NCI-H1694 treated with DMSO at 0.1 percent for 48 hours (cell line): ENCODE measurements around the gene CNGA2.

Experiments used
- DNase-seq: peaks from one replicate; lab custom pipeline; 2025; lab: John Stamatoyannopoulos, UW

Gene CNGA2

GRCh38 chrX:151753313-151754046, 18.9 kb downstream of the CNGA2 start:
- DNase-seq = peak; percentile 12

GRCh38 chrX:151754047-151754429, 19.5 kb downstream of the CNGA2 start:
- no peak for DNase-seq

DNA sequence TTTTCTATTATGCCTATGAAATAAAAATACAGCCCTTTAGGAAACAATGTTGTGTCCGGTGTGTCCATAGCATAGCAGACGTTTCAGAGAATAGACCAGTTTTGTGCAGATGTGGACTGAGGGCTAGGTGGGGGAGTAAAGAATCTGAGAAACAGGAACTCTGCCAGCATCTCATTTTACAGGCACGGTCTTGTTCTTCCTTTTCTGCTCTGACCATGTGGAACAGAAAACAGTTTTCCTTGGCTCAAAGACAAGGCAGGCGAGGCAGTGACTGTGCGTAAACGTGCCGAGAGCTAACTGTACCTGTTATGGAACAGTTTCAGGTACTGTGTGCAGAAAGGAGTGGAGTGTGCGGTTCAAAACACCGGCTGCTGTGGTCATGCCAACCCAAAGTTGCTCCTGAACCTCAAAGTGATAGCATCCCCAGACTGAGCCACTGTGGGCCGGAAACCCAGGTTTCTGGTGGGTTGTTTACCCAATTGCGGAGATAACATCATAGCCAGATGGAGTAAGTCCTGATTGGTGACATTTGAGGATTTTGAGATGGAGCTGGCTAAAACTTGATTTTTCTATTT, 20.2 kb downstream of the CNGA2 start:
- no peak for DNase-seq

DNA sequence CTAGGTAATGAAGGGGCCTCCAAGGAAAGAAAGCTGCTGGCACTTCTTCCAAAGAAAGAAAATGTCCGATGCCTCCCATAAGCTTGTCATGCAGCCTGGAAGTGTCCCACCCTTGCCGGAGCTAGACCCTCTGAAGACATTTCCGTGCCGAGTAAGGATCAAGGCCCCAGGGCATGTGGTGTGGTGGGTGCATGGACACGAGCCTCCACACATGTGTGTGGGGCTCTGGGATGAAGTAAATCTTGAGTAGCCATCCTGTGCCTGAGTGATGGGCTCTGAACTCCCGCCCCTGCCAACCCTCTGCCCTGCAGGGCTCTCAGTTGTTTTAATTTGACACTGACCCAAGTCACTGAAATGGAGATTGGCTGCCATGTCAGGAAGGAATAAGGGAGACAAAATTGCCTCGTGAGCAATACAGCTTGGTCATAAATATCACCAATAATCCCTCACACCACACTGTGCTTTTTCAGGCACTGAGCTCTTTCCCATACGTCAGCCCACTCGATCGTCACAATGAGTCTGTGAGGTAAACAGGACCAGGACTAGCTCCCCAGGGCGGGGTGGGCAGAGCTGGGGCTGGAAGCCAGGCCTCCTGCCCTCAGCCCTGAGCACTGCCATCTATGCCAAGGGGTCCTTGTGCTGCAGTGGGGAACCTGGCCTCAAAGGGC, 24.6 kb downstream of the CNGA2 start:
- DNase-seq = no peak

DNA sequence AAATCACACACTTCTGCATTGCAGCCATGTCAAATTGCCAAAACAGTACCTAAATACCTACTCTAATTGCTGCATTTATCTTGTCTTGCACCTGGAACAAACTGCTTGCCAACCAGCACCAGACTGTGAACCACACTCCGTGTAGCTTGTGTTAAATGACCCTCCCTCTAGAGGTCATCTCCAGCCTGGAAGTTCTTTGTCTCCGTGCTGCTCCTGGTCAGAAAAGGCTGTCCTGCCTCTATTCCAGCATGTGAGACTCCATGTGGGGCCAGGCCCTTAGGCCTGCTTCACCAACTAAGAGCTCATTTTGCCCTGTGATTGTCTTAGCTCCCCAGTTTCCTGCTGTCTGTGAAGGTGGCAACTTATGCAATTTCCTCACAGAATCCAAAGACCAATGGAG, 28.3 kb downstream of the CNGA2 start:
- DNase-seq = no peak

- DNase-seq = no peak
These were observed 29.2 kb downstream of the CNGA2 start for GRCh38 chrX:151763711-151764110.

- no peak for DNase-seq
These were observed 30.5 kb downstream of the CNGA2 start for GRCh38 chrX:151765026-151765425.

GRCh38 chrX:151771726-151772125, 37.2 kb downstream of the CNGA2 start:
- DNase-seq = no peak

DNA sequence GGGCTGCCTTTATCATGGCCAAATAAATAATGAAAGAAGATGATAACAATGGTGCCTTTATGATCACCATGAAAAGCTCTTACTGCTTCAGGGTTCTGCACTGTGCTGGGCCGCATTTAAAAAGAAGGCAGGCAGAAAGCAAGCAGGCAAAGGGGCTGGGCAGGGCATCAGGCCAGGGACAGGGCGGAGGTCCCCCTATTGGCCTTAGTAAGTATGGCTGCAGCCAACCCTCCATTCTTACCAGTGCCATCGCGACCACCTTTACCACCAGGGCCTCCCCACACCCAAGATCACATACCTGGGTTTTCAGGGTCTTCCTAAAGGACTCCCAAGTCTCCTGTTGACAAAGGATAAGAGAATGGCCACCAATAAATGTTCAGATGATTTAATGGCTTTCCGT, 38.9 kb downstream of the CNGA2 start:
- no peak for DNase-seq

DNA sequence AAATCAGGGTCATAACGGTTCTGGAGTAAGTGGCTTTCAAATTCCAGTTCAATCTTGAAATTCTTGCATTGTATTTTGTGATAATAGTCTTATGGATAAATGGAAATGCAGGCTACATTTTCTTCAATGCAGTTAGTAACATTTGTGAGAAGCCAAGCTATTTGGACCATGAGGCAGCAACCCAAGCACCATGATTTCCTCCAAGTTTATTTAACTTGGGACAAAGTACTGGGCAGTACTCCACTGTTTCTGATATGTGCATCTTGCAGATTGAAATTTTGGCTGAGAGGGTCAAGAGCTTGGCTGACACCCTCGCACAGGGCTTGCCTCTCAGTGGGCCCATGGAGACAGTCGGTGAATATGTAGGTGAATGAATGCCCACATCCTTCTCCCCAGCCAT, 39.9 kb downstream of the CNGA2 start:
- no peak for DNase-seq

DNA sequence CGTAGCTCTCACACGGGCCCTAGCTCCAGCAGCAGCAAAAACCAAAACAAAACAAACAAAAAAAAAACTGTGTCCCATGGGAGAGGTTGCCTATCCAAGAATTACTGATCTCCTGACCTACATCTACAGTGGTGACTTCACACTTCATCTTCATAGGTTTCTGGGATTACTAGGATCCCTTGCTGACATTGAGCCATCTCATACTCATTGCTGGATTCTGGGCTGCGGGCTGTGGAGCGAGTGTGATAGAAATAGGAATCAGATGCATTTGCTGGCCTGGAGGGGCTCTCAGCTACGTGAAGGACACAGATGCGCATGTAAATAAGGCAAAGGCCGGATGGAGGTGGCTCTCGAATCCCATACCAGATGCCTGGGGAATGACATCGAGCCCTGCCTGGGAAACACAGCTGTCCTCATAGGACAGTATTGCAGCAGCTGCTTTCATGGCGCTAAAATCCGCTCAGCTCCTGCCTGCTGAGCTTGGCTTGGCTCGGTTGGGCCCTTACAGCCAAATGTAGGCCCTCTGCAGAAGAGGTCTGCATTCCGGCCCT, 41.7 kb downstream of the CNGA2 start:
- no peak for DNase-seq

DNA sequence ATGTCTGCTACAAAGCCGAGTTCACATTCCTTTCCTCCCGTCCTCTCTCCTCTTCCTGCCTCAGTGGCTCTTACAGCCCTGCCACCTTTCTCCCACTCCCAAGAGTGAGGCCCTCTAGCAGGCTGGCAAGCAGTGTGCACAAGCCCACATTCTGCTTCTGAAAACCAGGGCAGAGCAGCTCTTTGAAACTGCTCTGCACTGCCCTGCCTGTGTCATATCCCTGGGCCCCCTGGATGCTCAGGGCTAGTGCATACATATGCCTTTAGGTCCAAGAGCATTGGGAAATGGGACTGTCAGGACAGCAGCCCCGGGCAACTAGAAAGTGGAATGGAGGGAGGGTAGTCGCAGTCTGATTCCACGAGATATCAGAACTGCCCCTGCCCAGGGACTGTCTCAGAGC, 42.4 kb downstream of the CNGA2 start:
- DNase-seq = no peak

DNA sequence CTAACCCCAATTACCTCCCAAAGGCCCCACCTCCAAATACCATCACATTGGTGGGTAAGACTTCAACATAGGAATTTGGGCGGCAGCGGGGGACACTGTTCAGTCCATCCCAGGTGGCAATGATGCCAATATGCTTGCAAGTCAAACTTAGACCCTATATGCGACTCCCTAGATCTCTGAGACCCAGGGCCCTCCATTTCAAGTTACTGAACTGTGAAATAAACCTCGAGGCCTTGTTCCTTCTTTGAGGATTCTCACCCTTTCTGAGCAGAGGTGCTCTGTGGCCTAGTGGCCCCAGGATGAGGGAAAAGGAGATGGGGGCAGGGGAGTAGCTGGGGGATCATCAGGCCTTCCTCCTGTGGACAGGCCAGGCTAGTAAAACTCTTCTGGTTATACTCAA, 44.7 kb downstream of the CNGA2 start:
- DNase-seq = no peak

- no peak for DNase-seq
These were observed 46.1 kb downstream of the CNGA2 start for GRCh38 chrX:151780621-151781020.

DNA sequence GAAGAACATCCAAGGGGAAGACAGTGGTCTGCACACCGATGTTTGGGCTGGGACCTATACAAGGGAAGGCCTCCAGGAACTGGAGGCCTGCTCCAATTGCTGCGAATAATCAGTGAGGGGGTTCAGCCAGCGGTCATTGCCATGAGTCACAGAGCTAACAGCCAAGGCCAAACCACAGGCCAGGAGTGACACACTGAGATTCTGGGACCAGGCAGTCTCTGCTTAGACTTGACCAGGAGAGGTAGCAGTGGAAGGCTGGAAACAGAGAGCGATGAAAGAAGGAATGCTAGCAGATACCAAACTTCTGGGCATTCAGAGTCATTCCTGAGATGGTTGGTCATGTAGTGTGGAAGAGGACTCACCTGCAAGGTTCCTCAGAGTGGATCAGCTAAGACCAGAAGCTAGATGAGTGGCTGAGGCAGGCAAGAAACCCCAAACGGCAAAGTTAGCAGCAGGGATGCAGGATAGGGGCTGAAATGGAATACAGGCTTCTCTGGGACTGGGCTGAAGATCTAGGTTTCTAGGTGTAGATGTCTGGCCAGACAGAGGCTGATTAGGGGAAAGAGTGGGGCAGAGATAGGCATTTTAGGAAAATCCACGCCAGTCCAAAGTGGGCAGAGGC, 54.7 kb downstream of the CNGA2 start:
- DNase-seq = no peak

DNA sequence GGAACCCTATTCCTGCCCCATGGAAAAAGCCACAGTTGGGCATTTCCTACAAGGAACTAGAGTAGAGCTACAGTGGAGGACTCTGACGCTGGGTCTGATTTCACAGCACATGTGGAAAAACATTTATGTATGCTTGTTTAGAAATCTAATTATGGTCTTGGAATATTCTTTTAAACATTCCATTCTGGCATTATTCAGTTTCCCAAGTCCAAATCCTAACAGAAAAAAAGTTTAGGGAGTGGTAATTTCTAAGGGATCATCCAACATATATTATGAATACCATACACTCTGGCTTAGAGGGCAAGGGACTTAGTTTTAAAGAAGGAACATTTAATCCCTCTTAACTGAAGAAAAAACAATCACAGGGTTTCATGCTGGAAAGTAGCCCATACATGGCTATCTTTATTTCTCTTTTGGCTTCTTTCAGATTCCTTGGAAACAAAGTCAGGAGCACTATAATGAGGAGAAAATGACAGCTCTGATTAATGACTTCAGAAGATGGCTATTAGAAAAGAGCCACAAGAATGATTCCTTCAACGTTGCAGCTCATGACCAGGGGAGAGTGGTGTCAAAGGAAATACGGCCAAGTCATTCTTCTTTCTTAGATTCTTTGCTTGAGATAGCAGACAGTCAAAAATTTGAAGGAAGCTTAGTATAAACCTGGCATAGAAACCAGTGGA, 56.1 kb downstream of the CNGA2 start:
- no peak for DNase-seq

GRCh38 chrX:151791961-151792360, 57.4 kb downstream of the CNGA2 start:
- no peak for DNase-seq

DNA sequence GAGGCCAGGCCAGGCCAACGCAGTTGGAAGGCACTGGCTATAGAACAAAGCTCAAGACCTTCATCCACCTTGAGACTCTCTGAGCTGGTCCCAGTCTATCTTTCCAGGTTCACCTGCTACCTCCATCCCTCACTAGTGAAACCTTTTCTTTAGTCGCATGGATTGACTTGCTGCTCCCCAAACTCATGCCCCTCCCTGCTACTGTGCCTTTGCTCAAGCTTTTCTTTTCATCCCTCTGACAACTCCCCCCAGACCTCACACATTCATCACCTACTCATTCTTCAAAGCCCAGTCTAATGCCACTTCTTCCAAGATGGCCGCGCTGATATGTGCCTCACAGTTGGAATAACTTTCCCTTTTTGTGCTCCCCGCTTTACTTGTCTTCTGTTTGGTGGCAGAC, 58.0 kb downstream of the CNGA2 start:
- no peak for DNase-seq

DNA sequence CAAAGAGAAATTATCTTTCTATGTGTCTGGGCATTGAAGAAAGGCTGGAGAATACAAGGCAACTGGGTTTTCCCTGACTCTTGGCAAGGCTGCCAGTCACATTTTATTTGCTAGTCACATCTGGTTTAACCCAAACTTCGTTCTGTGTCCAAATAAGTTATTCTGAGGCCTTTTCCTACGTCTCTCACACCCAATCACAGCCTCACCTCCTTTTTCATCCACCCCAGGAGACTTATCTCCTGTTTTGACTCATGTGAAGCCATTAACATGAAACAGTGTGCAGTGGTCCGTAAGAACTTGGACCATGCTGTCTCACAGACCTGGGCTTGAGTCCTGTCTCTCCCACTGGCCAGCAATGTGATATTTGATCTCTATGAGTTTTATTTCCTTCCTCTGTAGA, 59.3 kb downstream of the CNGA2 start:
- no peak for DNase-seq
